GM21381 (cell line): ENCODE measurements around the gene RAB43.
A peak's percentile ranks its signal among the peaks of the same experiment; 100 is the strongest.
"Not testable (repeated sequence)": the region's sequence is repeated elsewhere in the genome, so short reads cannot be mapped to it uniquely, and the experiment has no call there.

ENCODE experiments used
- ATAC-seq: cut with Tn5 transposase; IDR thresholded peaks from one replicate; pipeline ENCODE4 v1.9.1; 2021; ENCODE audit warnings: mild to moderate bottlenecking, moderate library complexity; ENCODE audit not compliant: unreplicated experiment

RAB43 gene

GRCh38 chr3:129122412-129123011 lies 908 bp upstream of the RAB43 start:
- no peak for ATAC-seq

GRCh38 chr3:129121016-129121791 lies 400 bp downstream of the RAB43 start:
- peak; percentile 2 for ATAC-seq

GRCh38 chr3:129120254-129121004 lies 1.2 kb downstream of the RAB43 start:
- ATAC-seq: peak; percentile 61

- ATAC-seq: no peak
Observed at GRCh38 chr3:129119365-129120100, 2.1 kb downstream of the RAB43 start.

- no peak for ATAC-seq
Observed at GRCh38 chr3:129118745-129119144, 2.9 kb downstream of the RAB43 start.

GRCh38 chr3:129117134-129117533 lies 4.5 kb downstream of the RAB43 start:
- ATAC-seq: no peak

- no peak for ATAC-seq
Observed at GRCh38 chr3:129116482-129116946, 5.1 kb downstream of the RAB43 start.

GRCh38 chr3:129114455-129114854 lies 7.1 kb downstream of the RAB43 start:
- ATAC-seq: no peak

- no peak for ATAC-seq
Observed at GRCh38 chr3:129112308-129113052, 9.1 kb downstream of the RAB43 start.

GRCh38 chr3:129111076-129111780 lies 10.4 kb downstream of the RAB43 start:
- ATAC-seq: not testable (repeated sequence)

GRCh38 chr3:129107793-129108192 lies 13.8 kb downstream of the RAB43 start:
- ATAC-seq: no peak

GRCh38 chr3:129106866-129107565 lies 14.6 kb downstream of the RAB43 start:
- no peak for ATAC-seq

GRCh38 chr3:129106320-129106719 lies 15.3 kb downstream of the RAB43 start:
- ATAC-seq: no peak

GRCh38 chr3:129105862-129106261 lies 15.7 kb downstream of the RAB43 start:
- ATAC-seq: no peak

- no peak for ATAC-seq
Observed at GRCh38 chr3:129104498-129105079, 17.0 kb downstream of the RAB43 start.

GRCh38 chr3:129104051-129104450 lies 17.6 kb downstream of the RAB43 start:
- ATAC-seq: no peak

GRCh38 chr3:129103296-129103695 lies 18.3 kb downstream of the RAB43 start:
- ATAC-seq: no peak

GRCh38 chr3:129101370-129102138 lies 20.1 kb downstream of the RAB43 start:
- no peak for ATAC-seq
